IPS-NIHi7 (cell line): ENCODE data around the gene EMC6.

ENCODE experiments used
- DNase-seq: peaks from one replicate; pipeline ENCODE4 v3.0.0; 2012; ENCODE audit warnings: mixed read lengths; ENCODE audit errors: extremely low spot score

The EMC6 gene

GRCh38 chr17:3708366-3708765 is 39.8 kb downstream of the EMC6 start:
- no peak for DNase-seq

GRCh38 chr17:3710951-3711383 is 42.4 kb downstream of the EMC6 start:
- no peak for DNase-seq

DNA sequence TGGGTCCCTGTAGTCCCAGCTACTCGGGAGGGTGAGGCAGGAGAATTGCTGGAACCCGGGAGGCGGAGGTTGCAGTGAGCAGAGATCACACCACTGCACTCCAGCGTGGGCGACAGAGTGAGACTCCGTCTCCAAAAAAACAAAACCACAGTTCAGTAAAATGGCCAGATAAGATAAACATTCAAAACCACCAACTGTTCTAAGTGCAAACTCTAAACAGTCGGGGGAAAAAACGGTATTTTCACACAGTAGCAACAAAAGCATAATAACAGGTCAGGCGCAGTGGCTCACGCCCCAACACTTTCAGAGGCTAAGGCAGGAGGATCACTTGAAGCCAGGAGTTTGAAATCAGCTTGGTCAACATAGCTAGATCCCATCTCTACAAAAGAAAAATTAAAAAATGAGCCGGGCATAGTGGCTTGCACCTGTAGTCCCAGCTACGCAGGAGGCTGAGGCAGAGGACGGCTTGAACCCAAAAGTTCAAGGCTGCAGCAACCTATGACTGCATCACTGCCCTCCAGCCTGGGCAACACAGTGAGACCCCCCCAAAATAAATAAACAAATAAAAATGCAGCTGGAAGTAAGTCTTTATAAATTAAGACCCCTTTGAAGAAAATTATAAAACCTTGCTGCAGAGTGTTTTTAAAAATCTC is 44.3 kb downstream of the EMC6 start:
- no peak for DNase-seq

GRCh38 chr17:3715296-3715695 is 46.7 kb downstream of the EMC6 start:
- DNase-seq = no peak

DNA sequence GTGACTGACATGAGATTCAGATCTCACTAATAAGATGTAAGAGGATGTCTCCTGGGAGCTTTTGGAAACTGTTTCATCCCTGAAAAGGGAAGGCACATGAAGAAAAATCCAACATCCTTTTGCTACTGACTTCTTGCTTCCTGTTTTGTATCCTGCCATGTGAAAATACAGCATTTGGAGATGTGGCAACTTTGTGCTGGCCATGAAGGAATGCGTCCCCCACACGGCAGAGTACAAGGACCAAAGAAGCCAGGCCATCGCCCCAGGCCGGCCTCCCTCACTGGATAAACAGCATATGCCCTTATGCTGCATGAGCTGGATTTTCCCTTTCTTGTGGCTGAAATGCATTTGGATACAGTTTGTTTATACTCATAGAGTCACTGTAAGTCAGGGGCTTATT is 49.6 kb downstream of the EMC6 start:
- no peak for DNase-seq

DNA sequence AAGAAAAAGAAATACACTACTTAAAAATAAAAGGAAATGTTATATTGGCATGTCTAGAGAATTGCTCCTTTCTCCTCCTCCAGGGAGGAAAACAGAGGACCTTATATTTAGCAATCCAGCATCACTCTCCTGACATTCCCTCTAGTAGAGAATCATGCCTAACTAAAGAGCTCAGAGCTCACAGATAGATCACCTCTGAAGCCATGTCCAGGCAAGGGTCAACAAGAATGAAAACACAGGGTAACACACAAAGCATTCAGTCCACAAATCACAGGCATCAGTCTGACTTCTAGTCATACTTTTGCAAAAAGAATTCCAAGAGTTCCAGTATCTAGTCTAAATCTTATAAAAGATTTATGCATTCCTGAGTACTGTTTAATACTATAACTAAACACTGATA is 50.7 kb downstream of the EMC6 start:
- DNase-seq = no peak
